CD4-positive, alpha-beta T cell (primary cell): ENCODE data around the gene ROCK1. TPM values are rescaled to one million over a fixed set of nuclear protein-coding genes. Genes with fewer than 3 reads are reported as not detected.

Source experiments
- ATAC-seq: fragments of 200-7000 bp; cut with Tn5 transposase; one replicate; pipeline ENCODE4 v1.10.0; 2022; ENCODE audit warnings: mild to moderate bottlenecking; ENCODE audit not compliant: poor library complexity
- CTCF ChIA-PET: fragments of 350-600 bp; sonication (Branson Sonifier 250); formaldehyde crosslinking; loops from one replicate; lab custom pipeline; 2021; ENCODE audit warnings: antibody characterized with exemption, inconsistent platforms; lab: Charles Lee
- POLR2A ChIA-PET: fragments of 350-600 bp; sonication (Branson Sonifier 250); formaldehyde crosslinking; loops from one replicate; lab custom pipeline; 2021; ENCODE audit warnings: antibody characterized with exemption, inconsistent platforms; lab: Charles Lee
- DNase-seq, 14 experiments: peaks; one replicate each; pipeline ENCODE4 v3.0.0-alpha.2; 2013 to 2020; ENCODE audit warnings: mixed read lengths in 2 of 14
- H3K27ac ChIP-seq, 2 donors: one replicate each; pipeline versions ENCODE4 v1.5.1 to v1.7.0; 2013; ENCODE audit warnings: low read length in 2 of 2, low read depth in 1 of 2, mild to moderate bottlenecking in 1 of 2
- H3K27me3 ChIP-seq, 2 experiments: 1 replicate in 1 of 2; 2 replicates in 1 of 2; pipeline versions ENCODE4 v1.6.1 to v1.7.0; 2013; ENCODE audit warnings: low read length in 2 of 2, control low read depth in 1 of 2, mild to moderate bottlenecking in 1 of 2, moderate library complexity in 1 of 2; ENCODE audit not compliant: insufficient read depth in 2 of 2, control insufficient read depth in 1 of 2
- H3K36me3 ChIP-seq: one replicate; pipeline ENCODE4 v1.6.1; 2013; ENCODE audit warnings: low read length, control low read depth; ENCODE audit not compliant: insufficient read depth
- H3K4me1 ChIP-seq: one replicate; pipeline ENCODE4 v1.6.1; 2013; ENCODE audit warnings: low read length, control low read depth; ENCODE audit not compliant: insufficient read depth
- H3K4me3 ChIP-seq: one replicate; pipeline ENCODE4 v1.5.1; 2013; ENCODE audit warnings: mild to moderate bottlenecking, low read length, moderate library complexity
- H3K9me3 ChIP-seq, 2 experiments: 1 replicate in 1 of 2; 2 replicates in 1 of 2; pipeline versions ENCODE4 v1.6.1 to v1.7.0; 2013; ENCODE audit warnings: low read length in 2 of 2, mild to moderate bottlenecking in 2 of 2, control low read depth in 1 of 2, moderate library complexity in 1 of 2; ENCODE audit not compliant: control insufficient read depth in 1 of 2, insufficient read depth in 1 of 2
- H3K27ac Mint-ChIP-seq: one replicate; pipeline ENCODE4 v1.8.0; 2020; ENCODE audit warnings: mixed read lengths
- H3K27me3 Mint-ChIP-seq: one replicate; pipeline ENCODE4 v1.8.0; 2021; ENCODE audit warnings: mixed read lengths
- H3K36me3 Mint-ChIP-seq: one replicate; pipeline ENCODE4 v1.8.0; 2021; ENCODE audit warnings: low read depth, mixed read lengths
- H3K4me1 Mint-ChIP-seq: one replicate; pipeline ENCODE4 v1.8.0; 2021; ENCODE audit warnings: low read depth, mixed read lengths
- H3K4me3 Mint-ChIP-seq: one replicate; pipeline ENCODE4 v1.8.0; 2020; ENCODE audit warnings: mild to moderate bottlenecking, mixed read lengths
- H3K9me3 Mint-ChIP-seq: one replicate; pipeline ENCODE4 v1.8.0; 2020; ENCODE audit warnings: mixed read lengths
- CTCF ChIP-seq: fragments of 200-600 bp; IDR thresholded peaks from one replicate; pipeline ENCODE4 v1.8.0; 2022; ENCODE audit warnings: antibody characterized with exemption, mild to moderate bottlenecking
- intact Hi-C, 2 experiments: fragments of 100-400 bp; cut with DNase I in 1 of 2; cut with micrococcal nuclease in 1 of 2; formaldehyde crosslinking; loops; one replicate each; pipeline versions ENCODE4 v1.15.1 to v1.9.0; 2023 to 2025; cut with DNase I, micrococcal nuclease
- total RNA-seq, 174 experiments: library from RNA in 2 of 174; stranded (reverse) in 2 of 174; gene quantifications; one replicate each; pipeline ENCODE4 v1.2.3 and lab custom pipeline; 2021 to 2026

ROCK1 gene
- total RNA-seq, 2 experiments from 2014 or later = 85.5 to 91.2 TPM

GRCh38 chr18:21100146-21100545 is 11.5 kb downstream of the ROCK1 start:
- Histone ChIP-seq H3K36me3 (no peaks in the 10 kb centered on the region), H3K9me3 (no peaks in the 10 kb centered on the region), H3K27ac (no peak overlapping the region), H3K27me3 (no peaks in the 10 kb centered on the region), H3K4me1 (peaks cover 29% of the 10 kb centered on the region), H3K4me3 (no peak overlapping the region)
- DNase-seq (no peak), ATAC-seq (no peak)
- peak overlapping the region; percentile 31 for H3K4me3 Mint-ChIP-seq
- H3K4me1 Mint-ChIP-seq = peaks cover 80% of the 10 kb centered on the region
- CTCF ChIA-PET = no interaction called here
- peaks cover 14% of the 10 kb centered on the region for H3K36me3 Mint-ChIP-seq
- H3K27ac Mint-ChIP-seq = no peak overlapping the region
- H3K27me3 Mint-ChIP-seq = no peaks in the 10 kb centered on the region
- TF ChIP-seq CTCF = no peak
- intact Hi-C loops = loop anchor here in 1 of 2 experiments (5.0 kb wide), 1 partner anchor 43 kb away; no protein-coding TSS in a partner anchor
- H3K9me3 Mint-ChIP-seq = peaks cover 4% of the 10 kb centered on the region
- POLR2A ChIA-PET = interaction anchor here (0.6 to 3.0 kb wide), 2 partner anchors 11 to 552 kb away, joined by 3 to 10 read pairs; partner anchors contain the start of gene ROCK1

GRCh38 chr18:21099442-21099841 is 12.2 kb downstream of the ROCK1 start:
- no peaks in the 10 kb centered on the region for H3K27me3 Mint-ChIP-seq
- H3K9me3 Mint-ChIP-seq = peaks cover 5% of the 10 kb centered on the region
- peaks cover 82% of the 10 kb centered on the region for H3K4me1 Mint-ChIP-seq
- Histone ChIP-seq H3K9me3 (no peaks in the 10 kb centered on the region), H3K36me3 (no peaks in the 10 kb centered on the region), H3K27me3 (no peaks in the 10 kb centered on the region), H3K27ac (no peak overlapping the region), H3K4me3 (no peak overlapping the region), H3K4me1 (peaks cover 28% of the 10 kb centered on the region)
- intact Hi-C loops = no loop called here
- no peak for TF ChIP-seq CTCF
- peak overlapping the region; percentile 42 for H3K4me3 Mint-ChIP-seq
- ATAC-seq = no peak
- H3K27ac Mint-ChIP-seq = no peak overlapping the region
- CTCF ChIA-PET = interaction anchor here (1.0 kb wide), 1 partner anchor 55 kb away, joined by 3 read pairs; no protein-coding TSS in a partner anchor
- no peak for DNase-seq
- peaks cover 17% of the 10 kb centered on the region for H3K36me3 Mint-ChIP-seq
- POLR2A ChIA-PET = interaction anchor here (3.0 kb wide), 1 partner anchor 12 kb away, joined by 10 read pairs; the partner anchor contains the start of gene ROCK1

- no peak for ATAC-seq
- H3K4me1 Mint-ChIP-seq = peaks cover 84% of the 10 kb centered on the region
Measured at GRCh38 chr18:21096760-21097159, 14.9 kb downstream of the ROCK1 start.

More at GRCh38 chr18:21096760-21097159, 14.9 kb downstream of the ROCK1 start:
- no peak for TF ChIP-seq CTCF
- H3K4me1 ChIP-seq = peaks cover 16% of the 10 kb centered on the region
- H3K4me3 ChIP-seq = no peak overlapping the region
- Mint-ChIP-seq H3K9me3 (peaks cover 6% of the 10 kb centered on the region), H3K27me3 (no peaks in the 10 kb centered on the region), H3K36me3 (peaks cover 42% of the 10 kb centered on the region), H3K27ac (no peak overlapping the region), H3K4me3 (peak overlapping the region; percentile 23)
- no peak for DNase-seq
- no peak overlapping the region for H3K27ac ChIP-seq
- H3K27me3 ChIP-seq = no peaks in the 10 kb centered on the region
- H3K9me3 ChIP-seq = no peaks in the 10 kb centered on the region
- H3K36me3 ChIP-seq = no peaks in the 10 kb centered on the region
- intact Hi-C loops = no loop called here
- CTCF ChIA-PET = no interaction called here
- POLR2A ChIA-PET = no interaction called here
